Mammary epithelial cell (primary cell): ENCODE results near the gene PARD3.

Experiments
- CTCF ChIP-seq, 2 donors: IDR thresholded peaks in 1 of 2; conservative IDR thresholded peaks in 1 of 2; 2 replicates each; pipeline ENCODE4 v1.5.1; 2011 to 2012; ENCODE audit warnings: inconsistent platforms in 2 of 2, low read length in 2 of 2, mild to moderate bottlenecking in 2 of 2, control low read depth in 1 of 2, low read depth in 1 of 2; ENCODE audit not compliant: insufficient read depth in 1 of 2; ENCODE audit errors: extremely low read depth in 1 of 2
- EZH2 ChIP-seq: IDR thresholded peaks from 2 replicates; pipeline ENCODE4 v1.6.1; 2012; ENCODE audit warnings: low read length, inconsistent platforms, borderline replicate concordance

- TF ChIP-seq EZH2 (no peak), CTCF (conservative IDR thresholded peaks at IDR 0.05 in 1 of 2, IDR thresholded peaks at IDR 0.05 in 1 of 2; ENCODE audit: extremely low read depth in 1 of 2, insufficient read depth in 1 of 2, low read depth in 1 of 2, low read length in 2 of 2) (no peak)
These were observed 150.4 kb downstream of the PARD3 start for GRCh38 chr10:34664706-34665105.
